Measurements from ENCODE around the gene RNASEL.

The RNASEL gene

DNA sequence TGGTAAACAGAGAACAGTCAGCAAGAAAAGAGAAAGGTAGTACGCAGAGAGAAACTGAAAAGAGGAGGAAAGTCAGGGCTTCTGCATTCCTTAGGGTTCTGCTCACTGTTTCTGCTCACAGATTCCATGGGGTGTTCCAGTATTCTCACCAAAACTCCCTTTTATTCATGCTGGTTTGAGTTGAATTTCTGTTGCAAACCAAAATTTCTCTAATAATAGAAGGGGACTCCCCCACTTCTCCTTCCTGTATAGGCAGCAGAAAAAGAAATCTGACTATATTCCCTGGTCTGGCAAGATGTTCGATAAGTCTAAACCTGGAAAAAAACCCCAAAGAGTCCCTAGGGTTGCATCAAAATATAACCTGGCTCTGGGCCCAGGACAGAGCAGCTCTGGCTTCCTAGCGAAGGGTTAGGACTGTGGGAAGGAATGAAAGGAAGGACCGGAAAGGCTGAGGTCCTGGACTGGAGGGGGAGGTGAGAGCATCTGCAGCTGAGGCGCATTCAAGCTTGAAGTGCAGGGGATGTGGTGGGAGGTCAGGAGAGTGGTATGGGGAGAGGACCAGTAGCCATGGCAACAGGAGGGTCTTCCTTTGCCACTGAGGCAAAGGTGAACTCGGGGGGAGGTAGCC, 34.0 kb upstream of the RNASEL start:
- CTCF ChIA-PET: no interaction called here
- POLR2A ChIA-PET (ENCODE audit: low non-redundant PET): no interaction called here
- no peak for DNase-seq (ENCODE audit: low spot score)
- no peak overlapping the region for H3K27ac ChIP-seq
- TF ChIP-seq, protein P1, sequence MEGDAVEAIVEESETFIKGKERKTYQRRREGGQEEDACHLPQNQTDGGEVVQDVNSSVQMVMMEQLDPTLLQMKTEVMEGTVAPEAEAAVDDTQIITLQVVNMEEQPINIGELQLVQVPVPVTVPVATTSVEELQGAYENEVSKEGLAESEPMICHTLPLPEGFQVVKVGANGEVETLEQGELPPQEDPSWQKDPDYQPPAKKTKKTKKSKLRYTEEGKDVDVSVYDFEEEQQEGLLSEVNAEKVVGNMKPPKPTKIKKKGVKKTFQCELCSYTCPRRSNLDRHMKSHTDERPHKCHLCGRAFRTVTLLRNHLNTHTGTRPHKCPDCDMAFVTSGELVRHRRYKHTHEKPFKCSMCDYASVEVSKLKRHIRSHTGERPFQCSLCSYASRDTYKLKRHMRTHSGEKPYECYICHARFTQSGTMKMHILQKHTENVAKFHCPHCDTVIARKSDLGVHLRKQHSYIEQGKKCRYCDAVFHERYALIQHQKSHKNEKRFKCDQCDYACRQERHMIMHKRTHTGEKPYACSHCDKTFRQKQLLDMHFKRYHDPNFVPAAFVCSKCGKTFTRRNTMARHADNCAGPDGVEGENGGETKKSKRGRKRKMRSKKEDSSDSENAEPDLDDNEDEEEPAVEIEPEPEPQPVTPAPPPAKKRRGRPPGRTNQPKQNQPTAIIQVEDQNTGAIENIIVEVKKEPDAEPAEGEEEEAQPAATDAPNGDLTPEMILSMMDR (conservative IDR thresholded peaks at IDR 0.05; ENCODE audit: low read depth): no peak

DNA sequence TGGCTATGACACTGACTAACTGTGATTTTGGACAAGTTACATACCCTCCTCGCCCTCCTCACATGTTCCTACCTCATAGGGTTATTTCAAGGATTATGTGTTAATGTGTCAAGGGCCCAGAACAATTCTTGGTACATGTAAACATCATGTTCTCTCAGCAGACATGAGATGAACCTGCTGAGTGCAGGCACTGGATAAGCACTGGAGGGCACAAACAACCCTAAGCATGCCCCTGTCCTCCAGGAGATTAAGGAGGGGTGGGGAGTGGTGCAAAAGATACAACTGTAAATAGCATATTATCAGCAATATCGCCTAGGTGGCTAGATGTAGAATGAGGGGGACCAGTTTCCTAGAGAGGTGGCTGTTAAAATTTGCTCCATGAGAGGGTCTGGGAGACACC, 32.9 kb upstream of the RNASEL start:
- CTCF ChIA-PET: no interaction called here
- TF ChIP-seq, protein P1 (conservative IDR thresholded peaks at IDR 0.05; ENCODE audit: low read depth): no peak
- no peak overlapping the region for H3K27ac ChIP-seq
- POLR2A ChIA-PET (ENCODE audit: low non-redundant PET): no interaction called here
- no peak for DNase-seq (ENCODE audit: low spot score)

DNA sequence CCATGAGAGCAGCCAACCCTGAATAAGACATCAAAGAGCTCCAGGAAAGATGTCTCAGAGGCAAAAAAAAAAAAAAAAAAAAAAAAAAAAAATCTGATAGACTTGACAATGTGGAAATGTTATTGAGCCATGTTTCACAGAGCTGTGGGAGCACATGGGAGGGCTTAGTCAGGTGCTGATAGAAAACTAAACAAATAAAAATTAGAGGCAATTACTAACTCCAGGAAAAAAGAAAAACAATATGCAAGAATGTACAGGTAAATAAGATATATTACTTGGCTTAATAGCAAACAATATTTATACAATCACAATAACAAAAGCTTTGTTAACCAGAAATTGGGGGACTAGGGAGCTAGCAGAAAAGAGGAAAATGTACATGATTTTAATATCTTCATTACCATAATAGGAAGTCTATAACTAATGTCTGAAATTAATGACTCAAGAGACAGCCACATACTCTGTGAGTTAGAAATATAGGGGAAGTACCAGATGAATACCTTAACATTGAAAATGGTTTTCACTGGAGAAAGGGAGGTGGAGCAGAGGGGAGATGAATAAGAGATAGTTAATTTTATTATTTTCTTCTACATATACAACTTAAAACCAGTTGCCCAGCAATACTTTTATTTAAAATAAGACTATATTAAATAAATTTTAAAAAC, 32.0 kb upstream of the RNASEL start:
- no peak for DNase-seq (ENCODE audit: low spot score)
- CTCF ChIA-PET: interaction anchor here (0.6 kb wide), 1 partner anchor 169 kb away, joined by 4 read pairs; no protein-coding TSS in a partner anchor
- POLR2A ChIA-PET (ENCODE audit: low non-redundant PET): no interaction called here
- TF ChIP-seq, protein P1 (conservative IDR thresholded peaks at IDR 0.05; ENCODE audit: low read depth): no peak
- H3K27ac ChIP-seq: no peak overlapping the region

DNA sequence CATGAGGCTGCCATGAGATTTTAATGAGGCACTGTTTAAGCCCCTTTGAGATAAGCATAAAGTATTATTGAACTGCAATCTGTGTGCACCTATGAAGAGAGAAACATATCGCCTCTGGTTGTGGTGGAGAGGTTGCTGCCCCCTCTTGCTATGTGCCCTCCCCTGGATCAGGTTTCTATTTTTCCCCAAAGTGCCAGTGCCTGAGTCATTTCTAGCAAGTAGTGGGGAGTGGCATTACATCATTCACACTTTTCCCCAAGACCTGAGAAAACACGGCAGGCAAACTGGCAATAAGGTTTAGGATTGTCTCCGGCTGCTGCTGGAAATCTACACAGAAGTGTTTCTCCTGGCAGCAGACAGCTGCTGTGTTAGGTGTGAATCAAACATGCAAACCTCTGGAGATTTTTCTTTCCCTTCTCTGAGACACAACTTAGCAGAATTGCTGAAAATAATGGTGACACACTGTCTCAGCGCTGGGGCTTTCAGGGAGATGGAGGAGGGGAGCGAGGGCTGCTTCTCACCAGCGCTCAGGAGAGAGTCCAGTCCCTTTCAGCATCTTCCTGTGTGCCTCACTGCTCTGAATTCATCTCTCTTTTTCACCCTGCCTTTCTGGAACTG, 28.8 kb upstream of the RNASEL start:
- ChIA-PET POLR2A (ENCODE audit: low non-redundant PET) (no interaction called here), CTCF (interaction anchor here (0.6 kb wide), 1 partner anchor 349 kb away, joined by 3 read pairs; no protein-coding TSS in a partner anchor)
- H3K27ac ChIP-seq: no peak overlapping the region
- TF ChIP-seq, protein P1 (conservative IDR thresholded peaks at IDR 0.05; ENCODE audit: low read depth): no peak
- no peak for DNase-seq (ENCODE audit: low spot score)

DNA sequence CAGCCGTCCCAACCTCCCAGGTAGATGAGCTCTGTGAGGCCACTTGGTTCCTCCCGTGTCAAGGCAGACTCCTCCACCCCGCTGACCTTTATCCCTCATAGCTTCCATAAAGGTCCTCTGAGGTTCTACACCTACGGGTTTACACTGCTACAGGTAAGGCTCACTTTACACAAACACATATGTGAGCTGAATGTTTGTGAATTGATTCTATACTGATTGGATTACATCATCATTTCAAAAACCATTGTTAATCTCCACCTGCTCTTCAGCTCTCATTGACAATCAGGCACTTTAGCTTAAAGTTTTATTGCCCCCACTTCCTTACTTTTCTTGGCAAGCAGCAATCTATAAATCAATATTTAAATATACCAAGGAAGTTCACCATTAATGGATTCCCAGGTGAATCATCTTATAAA, 28.0 kb upstream of the RNASEL start:
- POLR2A ChIA-PET (ENCODE audit: low non-redundant PET): no interaction called here
- CTCF ChIA-PET: interaction anchor here (0.6 to 1.1 kb wide), 3 partner anchors 13 to 168 kb away, joined by 4 to 6 read pairs (median 5); partner anchors contain the start of gene RGS16
- no peak for DNase-seq (ENCODE audit: low spot score)
- H3K27ac ChIP-seq: no peak overlapping the region
- TF ChIP-seq, protein P1 (conservative IDR thresholded peaks at IDR 0.05; ENCODE audit: low read depth): no peak

DNA sequence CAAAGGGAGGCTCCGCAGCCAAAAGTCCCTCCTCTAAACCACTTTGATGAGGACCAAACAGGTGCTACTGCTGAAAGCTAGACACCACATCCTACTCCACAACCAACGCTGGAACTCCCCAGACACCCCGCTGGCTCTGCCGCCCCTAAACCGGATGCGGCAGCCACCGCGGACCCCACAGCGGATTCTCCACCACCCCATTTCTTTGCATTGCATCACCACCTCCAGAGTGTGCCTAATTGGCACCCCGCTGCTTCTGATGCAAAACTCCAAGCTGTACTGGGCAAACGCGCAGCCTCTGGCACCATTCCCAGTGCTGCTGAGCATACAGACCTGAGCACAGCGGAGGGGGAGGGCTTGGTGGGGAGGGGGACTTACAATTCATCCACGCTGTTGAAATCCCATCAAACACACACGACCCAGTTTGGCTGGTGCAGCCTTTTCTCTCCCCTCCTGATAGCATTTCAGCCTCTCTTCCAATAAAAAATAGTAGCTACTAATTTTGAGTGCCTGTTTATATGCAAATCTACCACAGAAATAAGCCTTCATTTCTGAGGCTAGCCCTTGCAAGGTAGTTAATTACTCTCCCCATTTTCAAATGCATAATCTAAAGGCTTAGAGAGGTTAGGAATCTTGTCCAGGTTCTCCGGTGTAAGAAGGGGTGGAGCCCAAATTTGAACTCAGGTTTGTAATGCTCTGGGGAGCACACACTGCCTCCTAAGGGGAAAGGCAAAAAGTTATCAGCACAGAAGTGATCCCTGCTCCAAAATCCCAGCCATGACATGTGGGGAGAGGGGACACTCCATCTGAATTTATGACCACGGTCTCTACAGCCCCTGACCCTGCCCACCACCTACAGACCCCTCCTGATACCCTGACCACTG, 27.3 kb upstream of the RNASEL start:
- POLR2A ChIA-PET (ENCODE audit: low non-redundant PET): no interaction called here
- TF ChIP-seq, protein P1 (conservative IDR thresholded peaks at IDR 0.05; ENCODE audit: low read depth): no peak
- DNase-seq (ENCODE audit: low spot score): no peak
- CTCF ChIA-PET: interaction anchor here (0.6 to 1.1 kb wide), 4 partner anchors 12 to 168 kb away, joined by 4 to 6 read pairs (median 4); partner anchors contain the start of gene RGS16
- peak overlapping the region; percentile 55; the same call in 1 of the 2 replicates for H3K27ac ChIP-seq

All from RWPE1 (cell line).